K562 (cell line): ENCODE data around the gene WT1. TPM values are rescaled to one million over a fixed set of nuclear protein-coding genes. Genes with fewer than 3 reads are reported as not detected.

Source experiments
- CHD4 ChIP-seq: fragments of 200-600 bp; sonication (generic); IDR thresholded peaks from 3 replicates; pipeline ENCODE4 v1.6.1; 2012; ENCODE audit warnings: low read depth, mild to moderate bottlenecking, mixed read lengths, low read length, inconsistent platforms; ENCODE audit not compliant: insufficient read depth, insufficient replicate concordance, poor library complexity, severe bottlenecking
- DMBX1 ChIP-seq: fragments of 250-450 bp; sonication (Bioruptor Pico); IDR thresholded peaks from 2 replicates; pipeline ENCODE4 v1.8.0; 2022; ENCODE audit warnings: inconsistent platforms, mild to moderate bottlenecking, moderate library complexity, borderline replicate concordance
- EHMT2 ChIP-seq: fragments of 450-650 bp; IDR thresholded peaks from 2 replicates; pipeline ENCODE4 v1.6.1; 2018; ENCODE audit warnings: antibody characterized with exemption
- GATA2 ChIP-seq: sonication (generic); formaldehyde crosslinking; IDR thresholded peaks from 2 replicates; pipeline ENCODE4 v1.4.0; 2020; ENCODE audit warnings: mild to moderate bottlenecking, missing genetic modification reagents
- MCM2 ChIP-seq: fragments of 450-650 bp; IDR thresholded peaks from 2 replicates; pipeline ENCODE4 v1.6.1; 2017; ENCODE audit warnings: low read depth, mild to moderate bottlenecking
- MEIS2 ChIP-seq: fragments of 450-650 bp; IDR thresholded peaks from 2 replicates; pipeline ENCODE4 v1.6.1; 2014; ENCODE audit warnings: mild to moderate bottlenecking; ENCODE audit not compliant: partially characterized antibody
- MTA3 ChIP-seq: fragments of 450-650 bp; formaldehyde crosslinking; IDR thresholded peaks from 2 replicates; pipeline ENCODE4 v1.6.1; 2017; ENCODE audit warnings: mild to moderate bottlenecking, borderline replicate concordance
- PHB ChIP-seq: fragments of 250-450 bp; sonication (Bioruptor Pico); IDR thresholded peaks from 2 replicates; pipeline ENCODE4 v1.5.0; 2021
- PTBP1 ChIP-seq: fragments of 200-400 bp; formaldehyde crosslinking; IDR thresholded peaks from 2 replicates; pipeline ENCODE4 v1.6.1; 2017; ENCODE audit warnings: low read depth, low read length
- RAD21 ChIP-seq, 2 experiments: fragments of 250-450 bp in 1 of 2; fragments of 450-650 bp in 1 of 2; sonication (Bioruptor Pico) in 1 of 2; formaldehyde crosslinking in 1 of 2; IDR thresholded peaks in 1 of 2; conservative IDR thresholded peaks in 1 of 2; 2 replicates each; pipeline versions ENCODE4 v1.4.0 to v1.8.0; 2020 to 2022; ENCODE audit warnings: mild to moderate bottlenecking in 2 of 2, moderate library complexity in 1 of 2
- RBM34 ChIP-seq: fragments of 200-400 bp; formaldehyde crosslinking; IDR thresholded peaks from 2 replicates; pipeline ENCODE4 v1.6.1; 2018; ENCODE audit warnings: low read length, borderline replicate concordance; ENCODE audit not compliant: insufficient read depth
- SREBF1 ChIP-seq: fragments of 150-350 bp; IDR thresholded peaks from 2 replicates; pipeline ENCODE4 v1.6.1; 2014; ENCODE audit warnings: antibody characterized with exemption, low read depth, low read length, borderline replicate concordance
- SREBF2 ChIP-seq: sonication (generic); formaldehyde crosslinking; IDR thresholded peaks from 2 replicates; pipeline ENCODE4 v1.4.0; 2020; ENCODE audit warnings: mild to moderate bottlenecking, missing genetic modification reagents
- ZEB2 ChIP-seq: fragments of 450-650 bp; IDR thresholded peaks from 2 replicates; pipeline ENCODE4 v1.6.1; 2016
- ZNF124 ChIP-seq: sonication (generic); formaldehyde crosslinking; IDR thresholded peaks from 2 replicates; pipeline ENCODE4 v1.8.1; 2022; ENCODE audit warnings: missing genetic modification reagents
- ZNF263 ChIP-seq: sonication (generic); formaldehyde crosslinking; IDR thresholded peaks from 2 replicates; pipeline ENCODE4 v1.8.0; 2022; ENCODE audit warnings: mild to moderate bottlenecking, missing genetic modification reagents, borderline replicate concordance
- polyA plus RNA-seq, 8 experiments: library from polyadenylated mRNA; depleted of rRNA in 4 of 8; stranded (reverse) in 5 of 8; unstranded in 3 of 8; fragments of >200 nt; fragmentation: Nextera tagmentation in 2 of 8; fragmentation: Illumina TruSeq in 1 of 8; extraction: Ambion mirVana in 2 of 8; extraction: Trizol in 1 of 8; gene quantifications; 2 replicates each; pipeline versions ENCODE4 v1.2.1 to v1.2.3, GENCODE V29; 2011 to 2014; ENCODE audit warnings: inconsistent platforms in 1 of 8, missing spikeins in 1 of 8
- total RNA-seq, 7 experiments: library from RNA; depleted of rRNA in 6 of 7; stranded (reverse); fragments of >200 nt in 6 of 7; fragmentation: Illumina TruSeq in 2 of 7; extraction: Trizol in 2 of 7; gene quantifications; 2 replicates each; pipeline versions ENCODE4 v1.2.1 to v1.2.3, GENCODE V29; 2011 to 2021; ENCODE audit warnings: low replicate concordance in 1 of 7
- TF ChIP-seq, protein P1 (sequence below): sonication (generic); formaldehyde crosslinking; IDR thresholded peaks from 2 replicates; pipeline ENCODE4 v1.8.1; 2023; ENCODE audit warnings: mild to moderate bottlenecking, missing genetic modification reagents
- TF ChIP-seq, protein P2 (sequence below), 2 experiments: fragments of 200-800 bp in 1 of 2; sonication (Bioruptor generic) in 1 of 2; sonication (generic) in 1 of 2; formaldehyde crosslinking in 1 of 2; IDR thresholded peaks in 1 of 2; conservative IDR thresholded peaks in 1 of 2; 2 replicates each; pipeline versions ENCODE4 v1.5.0 to v1.6.1; 2016 to 2020; ENCODE audit warnings: missing compliant biosample characterization in 1 of 2, missing genetic modification characterization in 1 of 2, missing genetic modification reagents in 1 of 2
- TF ChIP-seq, protein P3 (sequence below): fragments of 250-450 bp; sonication (Bioruptor Pico); IDR thresholded peaks from 2 replicates; pipeline ENCODE4 v1.4.0; 2020; ENCODE audit warnings: borderline replicate concordance
- TF ChIP-seq, protein P4 (sequence below): fragments of 250-450 bp; sonication (Bioruptor Pico); IDR thresholded peaks from 2 replicates; pipeline ENCODE4 v1.5.0; 2020; ENCODE audit warnings: mild to moderate bottlenecking

Gene WT1
- total and polyA plus RNA-seq, 9 of the 15 experiments (the other 6 are each of a cell fraction or from before 2014, with no cell fraction given) = 7.1 to 33.8 (median 19.4) TPM

DNA sequence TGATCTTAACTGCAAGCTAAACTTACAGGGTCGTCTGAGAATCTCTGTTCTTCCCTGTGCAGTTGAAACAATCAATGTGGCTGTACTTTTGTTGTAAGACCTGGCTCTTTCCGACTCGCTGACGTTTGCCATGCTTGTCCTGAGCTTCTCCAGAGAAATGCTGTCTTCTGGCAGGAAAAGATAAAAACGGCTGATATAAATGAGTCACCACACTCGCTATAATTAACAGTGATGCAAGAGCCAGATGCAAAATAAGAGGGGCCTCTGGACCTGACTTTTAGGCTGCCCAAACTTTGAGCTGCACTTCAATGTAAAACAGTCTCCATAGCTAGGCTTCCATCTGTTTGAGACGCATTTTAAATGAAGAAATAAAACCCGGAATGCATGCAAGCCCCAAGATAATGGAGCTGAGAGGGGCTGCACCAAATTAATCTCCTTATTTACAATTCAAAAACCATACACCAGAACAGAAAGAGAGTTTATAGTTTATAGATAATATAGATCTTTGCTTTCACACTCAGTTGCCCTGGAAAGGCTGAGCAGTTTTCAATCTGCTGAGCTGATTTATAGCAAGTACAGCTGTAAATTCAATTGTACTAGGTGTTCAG, 48.5 kb downstream of the WT1 start (continued):
- TF ChIP-seq MEIS2 = peak; percentile 76
- TF ChIP-seq GATA2 (CRISPR knock-in tag) = peak; percentile 54; the same call in 1 of the 2 replicates
- TF ChIP-seq PTBP1 = no peak
- TF ChIP-seq MCM2 = no peak
- TF ChIP-seq MTA3 = 0 out of 2 replicates have a peak, but pooled peaks have one; percentile 31
- TF ChIP-seq DMBX1 (CRISPR knock-in tag) = peak; percentile 72
- no peak for TF ChIP-seq ZEB2
- no peak for TF ChIP-seq SREBF1
- no peak for TF ChIP-seq RBM34
- TF ChIP-seq ZNF263 (CRISPR knock-in tag) = no peak
- TF ChIP-seq, protein P1, sequence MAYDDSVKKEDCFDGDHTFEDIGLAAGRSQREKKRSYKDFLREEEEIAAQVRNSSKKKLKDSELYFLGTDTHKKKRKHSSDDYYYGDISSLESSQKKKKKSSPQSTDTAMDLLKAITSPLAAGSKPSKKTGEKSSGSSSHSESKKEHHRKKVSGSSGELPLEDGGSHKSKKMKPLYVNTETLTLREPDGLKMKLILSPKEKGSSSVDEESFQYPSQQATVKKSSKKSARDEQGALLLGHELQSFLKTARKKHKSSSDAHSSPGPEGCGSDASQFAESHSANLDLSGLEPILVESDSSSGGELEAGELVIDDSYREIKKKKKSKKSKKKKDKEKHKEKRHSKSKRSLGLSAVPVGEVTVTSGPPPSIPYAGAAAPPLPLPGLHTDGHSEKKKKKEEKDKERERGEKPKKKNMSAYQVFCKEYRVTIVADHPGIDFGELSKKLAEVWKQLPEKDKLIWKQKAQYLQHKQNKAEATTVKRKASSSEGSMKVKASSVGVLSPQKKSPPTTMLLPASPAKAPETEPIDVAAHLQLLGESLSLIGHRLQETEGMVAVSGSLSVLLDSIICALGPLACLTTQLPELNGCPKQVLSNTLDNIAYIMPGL (CRISPR knock-in tag) = no peak
- no peak for TF ChIP-seq ZNF124
- no peak for TF ChIP-seq CHD4
- no peak for TF ChIP-seq PHB (CRISPR knock-in tag)
- no peak; the same call in 1 of the 2 replicates for TF ChIP-seq EHMT2
- no peak for TF ChIP-seq SREBF2
- no peak; a peak in 1 of 4 replicates for TF ChIP-seq RAD21 (CRISPR knock-in tag; conservative IDR thresholded peaks at IDR 0.05 in 1 of 2, IDR thresholded peaks at IDR 0.05 in 1 of 2)
- TF ChIP-seq, protein P2, sequence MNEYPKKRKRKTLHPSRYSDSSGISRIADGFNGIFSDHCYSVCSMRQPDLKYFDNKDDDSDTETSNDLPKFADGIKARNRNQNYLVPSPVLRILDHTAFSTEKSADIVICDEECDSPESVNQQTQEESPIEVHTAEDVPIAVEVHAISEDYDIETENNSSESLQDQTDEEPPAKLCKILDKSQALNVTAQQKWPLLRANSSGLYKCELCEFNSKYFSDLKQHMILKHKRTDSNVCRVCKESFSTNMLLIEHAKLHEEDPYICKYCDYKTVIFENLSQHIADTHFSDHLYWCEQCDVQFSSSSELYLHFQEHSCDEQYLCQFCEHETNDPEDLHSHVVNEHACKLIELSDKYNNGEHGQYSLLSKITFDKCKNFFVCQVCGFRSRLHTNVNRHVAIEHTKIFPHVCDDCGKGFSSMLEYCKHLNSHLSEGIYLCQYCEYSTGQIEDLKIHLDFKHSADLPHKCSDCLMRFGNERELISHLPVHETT (CRISPR knock-in tag; conservative IDR thresholded peaks at IDR 0.05 in 1 of 2, IDR thresholded peaks at IDR 0.05 in 1 of 2) = peak in 1 of 2 experiments; percentile 48; a peak in 1 of 4 replicates
- TF ChIP-seq, protein P3, sequence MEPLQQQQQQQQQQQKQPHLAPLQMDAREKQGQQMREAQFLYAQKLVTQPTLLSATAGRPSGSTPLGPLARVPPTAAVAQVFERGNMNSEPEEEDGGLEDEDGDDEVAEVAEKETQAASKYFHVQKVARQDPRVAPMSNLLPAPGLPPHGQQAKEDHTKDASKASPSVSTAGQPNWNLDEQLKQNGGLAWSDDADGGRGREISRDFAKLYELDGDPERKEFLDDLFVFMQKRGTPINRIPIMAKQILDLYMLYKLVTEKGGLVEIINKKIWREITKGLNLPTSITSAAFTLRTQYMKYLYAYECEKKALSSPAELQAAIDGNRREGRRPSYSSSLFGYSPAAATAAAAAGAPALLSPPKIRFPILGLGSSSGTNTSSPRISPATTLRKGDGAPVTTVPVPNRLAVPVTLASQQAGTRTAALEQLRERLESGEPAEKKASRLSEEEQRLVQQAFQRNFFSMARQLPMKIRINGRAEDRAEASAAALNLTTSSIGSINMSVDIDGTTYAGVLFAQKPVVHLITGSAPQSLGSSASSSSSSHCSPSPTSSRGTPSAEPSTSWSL = no peak
- TF ChIP-seq, protein P4, sequence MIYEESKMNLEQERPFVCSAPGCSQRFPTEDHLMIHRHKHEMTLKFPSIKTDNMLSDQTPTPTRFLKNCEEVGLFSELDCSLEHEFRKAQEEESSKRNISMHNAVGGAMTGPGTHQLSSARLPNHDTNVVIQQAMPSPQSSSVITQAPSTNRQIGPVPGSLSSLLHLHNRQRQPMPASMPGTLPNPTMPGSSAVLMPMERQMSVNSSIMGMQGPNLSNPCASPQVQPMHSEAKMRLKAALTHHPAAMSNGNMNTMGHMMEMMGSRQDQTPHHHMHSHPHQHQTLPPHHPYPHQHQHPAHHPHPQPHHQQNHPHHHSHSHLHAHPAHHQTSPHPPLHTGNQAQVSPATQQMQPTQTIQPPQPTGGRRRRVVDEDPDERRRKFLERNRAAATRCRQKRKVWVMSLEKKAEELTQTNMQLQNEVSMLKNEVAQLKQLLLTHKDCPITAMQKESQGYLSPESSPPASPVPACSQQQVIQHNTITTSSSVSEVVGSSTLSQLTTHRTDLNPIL (CRISPR knock-in tag) = no peak
